Heart right ventricle (tissue), 16 donors: ENCODE data around the gene CKLF. TPM values are rescaled to one million over a fixed set of nuclear protein-coding genes. Genes with fewer than 3 reads are reported as not detected.

Experiments used
- ATAC-seq, 8 donors: fragments of 200-7000 bp; cut with Tn5 transposase; one replicate each; pipeline ENCODE4 v1.9.1; 2020; ENCODE audit warnings: mild to moderate bottlenecking in 8 of 8, moderate library complexity in 8 of 8, moderate number of reproducible peaks in 1 of 8
- DNase-seq, 2 donors: peaks; one replicate each; pipeline ENCODE4 v3.0.0-alpha.2; 2020
- H3K27ac ChIP-seq, 10 donors: fragments of 200-600 bp; sonication (generic) in 2 of 10; one replicate each; pipeline versions ENCODE4 v1.5.0 to v1.8.0; 2020 to 2022; ENCODE audit warnings: mild to moderate bottlenecking in 3 of 10
- H3K27me3 ChIP-seq, 7 donors: fragments of 200-600 bp; one replicate each; pipeline ENCODE4 v1.8.0; 2021 to 2022; ENCODE audit warnings: mild to moderate bottlenecking in 2 of 7
- H3K36me3 ChIP-seq, 9 donors: fragments of 200-600 bp; sonication (generic) in 1 of 9; one replicate each; pipeline versions ENCODE4 v1.5.0 to v1.8.0; 2020 to 2022; ENCODE audit warnings: mild to moderate bottlenecking in 2 of 9
- H3K4me1 ChIP-seq, 9 donors: fragments of 200-600 bp; sonication (generic) in 1 of 9; one replicate each; pipeline versions ENCODE4 v1.5.0 to v1.8.0; 2020 to 2022; ENCODE audit warnings: mild to moderate bottlenecking in 4 of 9
- H3K4me3 ChIP-seq, 10 donors: fragments of 200-600 bp; sonication (generic) in 2 of 10; one replicate each; pipeline versions ENCODE4 v1.5.0 to v1.8.0; 2020 to 2022; ENCODE audit warnings: mild to moderate bottlenecking in 7 of 10, moderate library complexity in 2 of 10
- H3K9me3 ChIP-seq, 11 donors: fragments of 200-600 bp in 10 of 11; sonication (generic) in 2 of 11; one replicate each; pipeline versions ENCODE4 v1.5.0 to v1.8.0; 2013 to 2022; ENCODE audit warnings: mild to moderate bottlenecking in 2 of 11, control low read depth in 1 of 11, moderate library complexity in 1 of 11
- WGBS, 2 donors: extraction: QIAGEN DNeasy Blood & Tissue Kit; methylation state at CpG; one replicate each; pipeline ENCODE4 v1.1.7; 2013; ENCODE audit warnings: inconsistent platforms in 1 of 2; 5-methylcytosine and 5-hydroxymethylcytosine counted together
- intact Hi-C, 10 donors: fragments of 100-400 bp; cut with DNase I; formaldehyde crosslinking; loops; one replicate each; pipeline versions ENCODE4 v1.11.1 to v1.14.2; 2022
- polyA plus RNA-seq, 2 donors: library from polyadenylated mRNA; stranded (reverse); fragments of 200-250 nt; gene quantifications; one replicate each; pipeline ENCODE4 v1.2.3, GENCODE V29; 2013
- total RNA-seq, 10 donors: library from RNA; stranded (reverse); fragmentation: NEBNext Ultra II Directional in 3 of 10; extraction: Animal tissue kit (Norgen Biotek cat#: 25700) in 3 of 10; gene quantifications; one replicate each; pipeline versions ENCODE4 v1.2.1 to v1.2.4, GENCODE V29; 2021 to 2023
- TF ChIP-seq, protein P1 (sequence below), 9 donors: fragments of 200-600 bp; sonication (generic) in 2 of 9; IDR thresholded peaks; one replicate each; pipeline versions ENCODE4 v1.5.0 to v1.8.0; 2021 to 2022; ENCODE audit warnings: antibody characterized with exemption in 9 of 9, mild to moderate bottlenecking in 5 of 9, moderate library complexity in 1 of 9
- donor health status: Arrhythmogenic right ventricular cardiomyopathy.
- donor health status: ischemic (EF 13 %, LVEDD 7.1; RV severe dilation, severe dysfunction).
- donor health status: healthy with polysubstance abuse.
- donor health status: DM: no; HTN: yes; CAD: no.
- donor health status: DM: no; HTN: no; CAD: no.
- donor health status: ischemic (EF 25% LVEDD 6.9; RV normal size, moderate dysfunction).
- donor health status: ischemic (EF 25% LVEDD 5.7; RV mildly dilated, moderate dysfunction).
- donor health status: healthy.
- donor health status: DM: yes; HTN: yes; CAD: no.
- donor health status: Ischemic cardiomyopathy.
- donor health status: ischemic (EF 35%, LVEDD 5.7; RV mildly dilated, moderate dysfunction).
- donor health status: nonischemic (EF 11% LVEDD 7.7; RV severe dilation, severe dysfunction).
- donor health status: DM: yes; HTN: yes; CAD: no.
- donor health status: PGD.
- donor health status: ischemic (EF 29% LVEDD 5.4; RV normal size, mild dysfunction).
- donor health status: nonischemic (EF 23%, LVEDD 6.1; RV moderate dilation, normal function).

The CKLF gene
- total and polyA plus RNA-seq, 12 donors, result 1.6 to 24.1 (median 6.8) TPM

DNA sequence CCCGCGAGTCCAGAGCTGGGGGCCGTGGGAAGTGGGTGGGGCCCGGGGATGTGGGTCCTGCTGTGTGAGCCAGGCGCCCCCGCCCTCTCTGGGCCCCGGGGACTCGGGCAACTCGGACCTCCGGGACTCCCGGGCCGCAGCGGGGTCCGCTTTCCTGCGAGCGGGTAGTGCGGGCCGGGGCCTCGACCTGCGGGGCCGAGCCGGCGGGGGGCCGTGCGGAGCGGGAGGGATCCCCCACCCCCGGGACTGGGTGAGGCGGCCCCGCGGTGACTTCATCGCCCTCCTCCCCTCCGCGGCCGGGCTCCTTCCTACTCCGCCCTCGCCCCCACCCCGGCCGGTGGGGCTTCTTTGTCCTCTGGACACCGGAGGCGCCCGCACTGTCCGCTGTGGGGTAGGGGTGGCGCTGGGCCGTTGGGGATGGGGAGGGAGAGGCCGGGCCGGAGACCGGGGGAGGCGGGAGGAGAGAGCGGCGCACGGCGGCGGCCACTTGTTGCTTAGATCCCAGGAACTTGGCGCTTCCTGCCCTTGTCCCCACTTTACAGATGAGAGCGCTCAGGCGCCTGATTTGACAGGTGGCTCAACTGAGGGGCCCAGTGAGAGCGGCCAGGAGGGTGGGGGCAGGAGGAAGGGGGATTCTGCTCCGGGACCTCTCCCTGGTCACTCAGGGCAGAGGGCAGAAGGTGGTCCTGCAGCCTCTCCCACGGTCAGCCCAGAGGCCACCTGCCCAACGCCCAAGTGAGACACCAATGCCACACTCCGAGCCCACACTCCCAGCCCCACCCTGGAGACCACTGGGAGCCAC, 53.0 kb downstream of the CKLF start:
- 10 to 18% methylated on average over 53 to 61 of the region's 61 CpGs for WGBS, 2 donors
- peaks cover 0 to 55% (median 32%) of the 10 kb centered on the region in 9 donors for H3K4me1 ChIP-seq
- H3K27me3 ChIP-seq, result peaks cover 0 to 5% (median 0%) of the 10 kb centered on the region in 7 donors
- H3K4me3 ChIP-seq, result peak overlapping the region; percentile 56 to 97 (median 79)
- DNase-seq (peak; percentile 69 to 73), ATAC-seq (peak; percentile 61 to 69 (median 66))
- peak overlapping the region; percentile 88 to 99 (median 95) for H3K27ac ChIP-seq
- intact Hi-C loops, result loop anchor here (2.0 to 10.0 kb wide), 14 partner anchors 48 to 262 kb away; partner anchors contain the start of genes CKLF (in 2 of the 10), TK2 (in 2 of the 10) and CMTM4 (in 1 of the 10)
- TF ChIP-seq, protein P1, sequence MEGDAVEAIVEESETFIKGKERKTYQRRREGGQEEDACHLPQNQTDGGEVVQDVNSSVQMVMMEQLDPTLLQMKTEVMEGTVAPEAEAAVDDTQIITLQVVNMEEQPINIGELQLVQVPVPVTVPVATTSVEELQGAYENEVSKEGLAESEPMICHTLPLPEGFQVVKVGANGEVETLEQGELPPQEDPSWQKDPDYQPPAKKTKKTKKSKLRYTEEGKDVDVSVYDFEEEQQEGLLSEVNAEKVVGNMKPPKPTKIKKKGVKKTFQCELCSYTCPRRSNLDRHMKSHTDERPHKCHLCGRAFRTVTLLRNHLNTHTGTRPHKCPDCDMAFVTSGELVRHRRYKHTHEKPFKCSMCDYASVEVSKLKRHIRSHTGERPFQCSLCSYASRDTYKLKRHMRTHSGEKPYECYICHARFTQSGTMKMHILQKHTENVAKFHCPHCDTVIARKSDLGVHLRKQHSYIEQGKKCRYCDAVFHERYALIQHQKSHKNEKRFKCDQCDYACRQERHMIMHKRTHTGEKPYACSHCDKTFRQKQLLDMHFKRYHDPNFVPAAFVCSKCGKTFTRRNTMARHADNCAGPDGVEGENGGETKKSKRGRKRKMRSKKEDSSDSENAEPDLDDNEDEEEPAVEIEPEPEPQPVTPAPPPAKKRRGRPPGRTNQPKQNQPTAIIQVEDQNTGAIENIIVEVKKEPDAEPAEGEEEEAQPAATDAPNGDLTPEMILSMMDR (IDR thresholded peaks at IDR 0.05), result peak in 2 of 9 donors; percentile 2 to 35
- H3K36me3 ChIP-seq, result peaks cover 0 to 26% (median 8%) of the 10 kb centered on the region in 9 donors
- H3K9me3 ChIP-seq, result no peaks in the 10 kb centered on the region

DNA sequence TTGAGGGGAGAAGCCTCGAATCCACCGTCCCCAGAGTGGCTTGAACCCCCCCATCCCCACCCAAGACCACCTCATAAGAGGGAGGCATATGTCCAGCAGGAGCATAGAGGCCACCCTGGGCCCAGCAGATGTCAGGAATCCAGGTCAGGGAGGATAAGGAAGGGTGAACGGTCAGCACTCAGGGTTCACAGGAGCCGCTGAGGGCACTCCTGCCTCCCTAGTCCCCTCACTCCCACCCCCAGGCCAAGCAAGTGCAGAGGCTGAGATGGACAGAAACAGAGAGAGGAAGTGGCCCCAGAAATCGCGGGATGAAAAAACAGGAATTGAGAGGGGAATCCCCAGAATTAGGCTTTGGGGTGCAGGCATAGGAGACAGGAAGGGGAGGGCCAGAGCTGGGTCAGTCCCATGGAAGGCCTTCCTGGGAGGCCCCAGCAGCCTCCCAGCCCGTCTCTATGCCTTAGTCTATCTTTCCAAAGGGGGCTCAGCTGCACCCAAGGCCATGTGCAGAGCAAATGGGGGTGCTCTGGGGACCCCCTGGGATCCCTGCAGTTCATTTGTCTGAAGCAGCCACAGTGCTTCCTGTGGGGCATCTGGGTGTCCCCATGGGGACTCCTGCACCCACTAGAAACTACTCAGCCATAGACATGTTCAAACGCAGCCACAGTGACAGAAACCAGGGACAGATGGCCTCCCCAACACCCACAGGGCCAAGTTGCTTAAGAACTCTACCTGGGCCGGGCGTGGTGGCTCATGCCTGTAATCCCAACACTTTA, 53.8 kb downstream of the CKLF start:
- no peak for DNase-seq
- peaks cover 0 to 55% (median 32%) of the 10 kb centered on the region in 9 donors for H3K4me1 ChIP-seq
- WGBS, 2 donors, result 55 to 60% methylated on average over 10 of the region's 10 CpGs

DNA sequence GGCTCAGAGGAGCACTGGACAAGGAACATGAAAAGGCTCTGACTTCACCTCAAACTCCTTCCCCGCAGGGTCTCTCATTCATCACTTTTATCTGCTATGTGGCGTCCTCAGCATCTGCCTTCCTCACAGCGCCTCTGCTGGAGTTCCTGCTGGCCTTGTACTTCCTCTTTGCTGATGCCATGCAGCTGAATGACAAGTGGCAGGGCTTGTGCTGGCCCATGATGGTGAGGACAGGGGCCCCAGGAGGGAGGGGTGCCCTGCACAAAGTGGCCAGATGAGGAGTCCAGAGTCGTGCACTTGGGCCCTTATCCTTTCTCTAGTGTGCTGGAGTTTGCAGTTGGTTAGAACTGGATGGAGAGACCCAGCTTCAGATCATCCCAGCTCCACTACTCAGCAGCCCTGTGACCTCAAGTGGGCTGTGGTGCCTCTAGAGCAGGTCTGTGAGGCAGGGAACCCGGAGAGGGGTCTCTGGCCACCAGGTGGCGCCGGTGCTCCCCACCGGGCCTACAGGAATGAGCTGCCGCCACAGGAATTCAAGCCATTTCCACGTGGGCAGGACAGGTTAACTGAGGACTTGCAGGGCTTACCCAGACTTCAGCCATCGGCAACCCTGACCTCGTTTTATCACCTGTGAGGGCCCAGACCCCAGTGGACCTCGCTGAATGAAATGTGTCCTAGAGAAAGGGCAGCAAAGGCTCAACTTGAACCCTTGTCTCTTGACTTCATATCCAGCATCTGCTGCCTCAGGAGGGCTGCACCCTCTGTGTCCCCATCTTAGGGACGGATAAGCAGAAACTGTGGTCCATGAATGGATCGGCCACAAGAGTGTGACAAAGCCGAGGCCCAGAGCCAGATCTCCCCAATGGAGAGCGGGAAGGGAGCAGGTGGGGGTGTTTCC, 56.1 kb downstream of the CKLF start:
- ATAC-seq (peak; percentile 21 to 71 (median 68)), DNase-seq (peak; percentile 87 to 88)
- Histone ChIP-seq H3K27me3 (no peaks in the 10 kb centered on the region), H3K4me1 (peaks cover 0 to 52% (median 30%) of the 10 kb centered on the region in 9 donors), H3K36me3 (peaks cover 0 to 57% (median 26%) of the 10 kb centered on the region in 9 donors), H3K4me3 (no peak overlapping the region), H3K27ac (peak overlapping the region in 2 of 10 donors; percentile 24 to 26), H3K9me3 (no peaks in the 10 kb centered on the region)
- intact Hi-C loops, result loop anchor here (1.0 to 10.0 kb wide), 12 partner anchors 51 to 259 kb away; partner anchors contain the start of genes CKLF (in 1 of the 10), CMTM4 (in 1 of the 10) and TK2 (in 1 of the 10)
- 34 to 35% methylated on average over 17 of the region's 17 CpGs for WGBS, 2 donors
- TF ChIP-seq, protein P1 (IDR thresholded peaks at IDR 0.05), result peak; percentile 86 to 96 (median 93)

More for the DNA sequence above, 53.8 kb downstream of the CKLF start:
- TF ChIP-seq, protein P1 (IDR thresholded peaks at IDR 0.05), result no peak
- no peaks in the 10 kb centered on the region for H3K9me3 ChIP-seq
- intact Hi-C loops, result loop anchor here (2.0 to 10.0 kb wide), 15 partner anchors 49 to 269 kb away; partner anchors contain the start of genes CKLF (in 2 of the 10), TK2 (in 2 of the 10) and CMTM4 (in 1 of the 10)
- H3K4me3 ChIP-seq, result peak overlapping the region; percentile 56 to 97 (median 79)
- H3K27ac ChIP-seq, result peak overlapping the region; percentile 88 to 99 (median 95)
- ATAC-seq, result peak in 1 of 8 donors; percentile 2
- peaks cover 0 to 34% (median 15%) of the 10 kb centered on the region in 9 donors for H3K36me3 ChIP-seq
- peaks cover 0 to 5% (median 0%) of the 10 kb centered on the region in 7 donors for H3K27me3 ChIP-seq
